Mesendoderm (in vitro differentiated cells): ENCODE measurements around the gene OBSL1.

Source experiments
- DNase-seq: peaks from one replicate; pipeline ENCODE4 v3.0.0; 2013
- H2AK5ac ChIP-seq: 2 replicates; pipeline ENCODE4 v1.6.1; 2013; ENCODE audit warnings: low read length, inconsistent platforms
- H2BK120ac ChIP-seq: 2 replicates; pipeline ENCODE4 v1.6.1; 2013; ENCODE audit warnings: low read depth, mild to moderate bottlenecking, low read length, moderate library complexity, mixed read lengths
- H2BK15ac ChIP-seq: replicated peaks from 2 replicates; pipeline ENCODE4 v1.6.1; 2013; ENCODE audit warnings: low read depth, mild to moderate bottlenecking, moderate library complexity
- H2BK5ac ChIP-seq: 2 replicates; pipeline ENCODE4 v1.6.1; 2013; ENCODE audit warnings: low read length, inconsistent platforms
- H3K18ac ChIP-seq: 2 replicates; pipeline ENCODE4 v1.6.1; 2013; ENCODE audit warnings: mild to moderate bottlenecking, low read length, mixed read lengths
- H3K23ac ChIP-seq: one replicate; pipeline ENCODE4 v1.6.1; 2013; ENCODE audit warnings: low read length
- H3K27ac ChIP-seq: 2 replicates; pipeline ENCODE4 v1.5.1; 2013; ENCODE audit warnings: low read depth, mild to moderate bottlenecking, inconsistent platforms, low read length, moderate library complexity
- H3K27me3 ChIP-seq: 2 replicates; pipeline ENCODE4 v1.6.1; 2013; ENCODE audit warnings: low read length, control low read depth, mild to moderate bottlenecking, inconsistent platforms; ENCODE audit not compliant: insufficient read depth, poor library complexity
- H3K36me3 ChIP-seq: 2 replicates; pipeline ENCODE4 v1.6.1; 2013; ENCODE audit warnings: low read length, inconsistent platforms; ENCODE audit not compliant: control insufficient read depth, insufficient read depth
- H3K4ac ChIP-seq: one replicate; pipeline ENCODE4 v1.6.1; 2013; ENCODE audit warnings: low read depth, mild to moderate bottlenecking, low read length, moderate library complexity
- H3K4me1 ChIP-seq: 2 replicates; pipeline ENCODE4 v1.6.1; 2013; ENCODE audit warnings: low read depth, low read length, inconsistent platforms; ENCODE audit not compliant: control insufficient read depth
- H3K4me2 ChIP-seq: 2 replicates; pipeline ENCODE4 v1.6.1; 2013; ENCODE audit warnings: low read length
- H3K4me3 ChIP-seq: 2 replicates; pipeline ENCODE4 v1.5.1; 2013; ENCODE audit warnings: mild to moderate bottlenecking, low read length
- H3K56ac ChIP-seq: one replicate; pipeline ENCODE4 v1.6.1; 2013; ENCODE audit warnings: low read length
- H3K79me1 ChIP-seq: 2 replicates; pipeline ENCODE4 v1.6.1; 2013; ENCODE audit warnings: low read length, inconsistent platforms
- H3K79me2 ChIP-seq: 2 replicates; pipeline ENCODE4 v1.6.1; 2013; ENCODE audit warnings: mild to moderate bottlenecking, low read length; ENCODE audit not compliant: control insufficient read depth, insufficient read depth
- H3K9ac ChIP-seq: 2 replicates; pipeline ENCODE4 v1.6.1; 2013; ENCODE audit warnings: low read length, inconsistent platforms
- H4K5ac ChIP-seq: one replicate; pipeline ENCODE4 v1.6.1; 2013; ENCODE audit warnings: low read length
- H4K8ac ChIP-seq: one replicate; pipeline ENCODE4 v1.6.1; 2013; ENCODE audit warnings: low read depth, mild to moderate bottlenecking, control low read depth, low read length, moderate library complexity
- WGBS: extraction: QIAGEN DNeasy Blood & Tissue Kit; methylation state at CpG from one replicate; pipeline ENCODE4 v1.1.7; 2013; ENCODE audit warnings: low lambda C conversion rate, missing lambda C conversion rate; ENCODE audit not compliant: insufficient coverage; ENCODE audit errors: extremely low coverage; 5-methylcytosine and 5-hydroxymethylcytosine counted together

Gene OBSL1

DNA sequence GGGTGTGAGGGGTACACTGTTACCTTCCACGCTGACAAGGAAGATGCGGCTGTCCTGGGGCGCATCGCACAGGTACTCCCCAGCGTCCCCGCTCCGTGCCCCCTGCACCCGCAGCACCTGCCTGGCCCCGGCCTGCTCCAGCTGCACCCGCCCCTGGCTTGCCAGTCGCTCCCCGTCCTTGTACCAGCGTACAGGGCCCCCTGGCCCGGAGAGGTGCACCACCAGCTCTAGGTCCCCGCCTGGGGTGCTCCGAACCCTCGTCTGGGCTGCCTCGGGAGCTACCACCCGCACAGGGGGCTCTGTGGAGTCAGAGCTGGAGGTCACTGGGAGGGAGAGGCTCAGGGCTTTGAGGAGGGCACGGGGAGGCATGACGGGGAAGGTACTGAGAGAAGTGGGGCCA, 14.0 kb downstream of the OBSL1 start:
- Histone ChIP-seq H2AK5ac (no peak overlapping the region), H3K4me3 (no peak overlapping the region), H3K23ac (no peak overlapping the region), H3K18ac (no peak overlapping the region), H3K9ac (no peak overlapping the region), H3K4ac (no peak overlapping the region), H2BK120ac (no peak overlapping the region), H2BK15ac (no peak overlapping the region), H3K27ac (no peak overlapping the region), H3K36me3 (no peaks in the 10 kb centered on the region), H4K8ac (no peak overlapping the region), H3K56ac (no peak overlapping the region), H3K4me1 (peaks cover 11% of the 10 kb centered on the region), H4K5ac (no peak overlapping the region), H2BK5ac (no peak overlapping the region), H3K79me2 (no peaks in the 10 kb centered on the region), H3K27me3 (no peaks in the 10 kb centered on the region), H3K4me2 (no peak overlapping the region), H3K79me1 (no peaks in the 10 kb centered on the region)
- no peak for DNase-seq
- no CpG with 5 or more reads among the region's 21 CpGs for WGBS

GRCh38 chr2:219556413-219556812, 14.9 kb downstream of the OBSL1 start:
- Histone ChIP-seq H3K4me1 (peaks cover 7% of the 10 kb centered on the region), H3K36me3 (no peaks in the 10 kb centered on the region), H3K56ac (no peak overlapping the region), H2BK15ac (no peak overlapping the region), H3K4ac (no peak overlapping the region), H3K27ac (no peak overlapping the region), H4K5ac (no peak overlapping the region), H3K18ac (no peak overlapping the region), H3K4me2 (no peak overlapping the region), H3K27me3 (no peaks in the 10 kb centered on the region), H2BK5ac (no peak overlapping the region), H3K4me3 (no peak overlapping the region), H2AK5ac (no peak overlapping the region), H4K8ac (no peak overlapping the region), H3K79me1 (no peaks in the 10 kb centered on the region), H3K79me2 (no peaks in the 10 kb centered on the region), H3K9ac (no peak overlapping the region), H3K23ac (no peak overlapping the region), H2BK120ac (no peak overlapping the region)
- no CpG with 5 or more reads among the region's 19 CpGs for WGBS
- DNase-seq = no peak

DNA sequence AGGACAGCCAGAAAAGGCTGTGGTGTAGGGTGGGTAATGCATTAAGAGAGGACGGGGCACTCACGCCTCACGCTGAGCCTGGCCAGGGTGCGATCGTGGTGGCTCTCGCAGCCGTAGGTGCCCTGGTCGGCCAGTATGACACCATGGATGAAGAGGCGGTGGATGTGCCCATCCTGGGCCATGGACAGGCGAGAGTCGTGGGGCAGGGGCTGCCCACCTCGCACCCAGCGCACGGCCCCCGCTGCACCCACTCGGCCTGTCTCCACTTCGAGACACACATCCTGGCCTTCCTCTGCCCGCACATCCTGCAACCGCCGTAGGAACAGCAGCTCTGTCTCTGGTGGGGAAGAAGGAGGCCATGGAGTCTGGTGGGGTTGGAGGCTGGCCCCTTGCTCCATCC, 15.4 kb downstream of the OBSL1 start:
- DNase-seq = no peak
- H2BK15ac ChIP-seq = no peak overlapping the region
- no CpG with 5 or more reads among the region's 20 CpGs for WGBS

DNA sequence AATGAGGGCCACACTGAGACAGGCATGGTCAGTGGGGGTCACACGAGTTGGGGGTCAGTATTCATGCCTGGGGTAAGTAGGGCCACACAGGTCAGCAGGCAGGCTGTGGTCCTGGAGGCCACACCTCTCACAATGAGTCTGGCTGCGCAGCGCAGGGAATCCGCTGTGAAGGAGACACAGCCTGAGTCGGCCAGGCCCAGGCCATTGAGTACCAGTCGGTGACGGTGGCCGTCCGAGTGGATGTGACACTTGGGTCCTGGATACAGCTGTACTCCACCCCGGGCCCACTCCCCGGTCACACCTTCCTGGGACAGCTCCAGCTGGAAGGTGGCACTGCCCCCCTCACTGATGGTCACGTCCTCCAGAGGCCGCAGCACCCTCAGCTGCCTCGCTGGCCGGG, 17.0 kb downstream of the OBSL1 start:
- no CpG with 5 or more reads among the region's 15 CpGs for WGBS
- H3K23ac ChIP-seq = no peak overlapping the region

More for the DNA sequence above, 15.4 kb downstream of the OBSL1 start:
- Histone ChIP-seq H3K56ac (no peak overlapping the region), H2BK120ac (no peak overlapping the region), H4K8ac (no peak overlapping the region), H3K27ac (no peak overlapping the region), H3K4me3 (no peak overlapping the region), H3K36me3 (no peaks in the 10 kb centered on the region), H3K79me2 (no peaks in the 10 kb centered on the region), H3K27me3 (no peaks in the 10 kb centered on the region), H3K18ac (no peak overlapping the region), H4K5ac (no peak overlapping the region), H2BK5ac (no peak overlapping the region), H3K4ac (no peak overlapping the region), H3K4me1 (peaks cover 5% of the 10 kb centered on the region), H3K79me1 (no peaks in the 10 kb centered on the region), H2AK5ac (no peak overlapping the region), H3K4me2 (no peak overlapping the region), H3K23ac (no peak overlapping the region), H3K9ac (no peak overlapping the region)

DNA sequence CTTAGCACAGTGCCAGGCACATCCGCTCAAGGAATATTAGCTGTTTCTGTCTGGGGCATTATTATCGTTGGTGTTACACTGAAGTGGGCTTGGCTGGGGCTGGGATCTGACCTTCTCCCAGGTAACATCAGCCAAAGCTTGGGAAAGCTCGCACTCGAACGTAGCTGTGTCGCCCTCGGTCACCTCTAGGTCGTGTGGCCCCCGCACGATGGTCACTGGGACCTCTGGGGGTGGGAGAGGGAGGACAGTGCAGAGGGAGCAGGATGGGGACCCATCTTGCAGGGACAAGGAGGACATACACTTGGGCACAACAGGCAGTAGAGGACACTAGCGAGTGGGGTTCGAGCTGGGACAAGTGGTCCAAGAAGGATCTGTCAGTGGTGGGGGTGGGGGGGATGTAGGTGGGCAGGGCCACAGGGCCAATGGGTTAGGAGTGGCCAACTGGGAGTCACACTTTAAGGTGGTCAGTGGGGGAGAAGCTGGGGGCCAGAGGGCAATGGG, 17.8 kb downstream of the OBSL1 start:
- Histone ChIP-seq H2AK5ac (no peak overlapping the region), H3K36me3 (no peaks in the 10 kb centered on the region), H3K27ac (no peak overlapping the region), H3K4ac (no peak overlapping the region), H3K4me2 (no peak overlapping the region), H3K18ac (no peak overlapping the region), H4K5ac (no peak overlapping the region), H3K9ac (peak overlapping the region; percentile 74), H2BK15ac (no peak overlapping the region), H3K79me2 (no peaks in the 10 kb centered on the region), H3K23ac (no peak overlapping the region), H3K4me3 (no peak overlapping the region), H3K27me3 (no peaks in the 10 kb centered on the region), H2BK120ac (no peak overlapping the region), H2BK5ac (no peak overlapping the region), H4K8ac (no peak overlapping the region), H3K4me1 (peaks cover 3% of the 10 kb centered on the region), H3K56ac (no peak overlapping the region), H3K79me1 (no peaks in the 10 kb centered on the region)
- no peak for DNase-seq
- WGBS = no CpG with 5 or more reads among the region's 12 CpGs

More for the DNA sequence above, 17.0 kb downstream of the OBSL1 start:
- Histone ChIP-seq H3K4ac (no peak overlapping the region), H2BK15ac (no peak overlapping the region), H2BK5ac (no peak overlapping the region), H2BK120ac (no peak overlapping the region), H3K9ac (no peak overlapping the region), H3K4me3 (no peak overlapping the region), H3K4me1 (peaks cover 3% of the 10 kb centered on the region), H3K18ac (no peak overlapping the region), H3K56ac (no peak overlapping the region), H2AK5ac (no peak overlapping the region), H3K27ac (no peak overlapping the region), H4K5ac (no peak overlapping the region), H3K27me3 (no peaks in the 10 kb centered on the region), H3K4me2 (no peak overlapping the region), H3K79me1 (no peaks in the 10 kb centered on the region), H3K36me3 (no peaks in the 10 kb centered on the region), H3K79me2 (no peaks in the 10 kb centered on the region), H4K8ac (no peak overlapping the region)
- no peak for DNase-seq

DNA sequence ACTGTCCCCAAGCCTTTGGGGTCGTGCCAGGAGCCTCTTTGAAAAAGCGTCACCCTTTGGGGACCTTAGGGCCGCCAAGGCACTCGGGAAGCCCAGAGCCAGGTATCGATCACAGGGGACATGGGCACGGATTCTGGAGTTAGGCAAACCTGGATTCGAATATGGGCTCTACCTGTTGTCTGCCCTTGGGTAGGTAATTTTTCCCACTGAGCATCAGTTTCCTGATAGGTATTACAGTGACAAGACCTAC, 18.2 kb downstream of the OBSL1 start:
- H4K8ac ChIP-seq = no peak overlapping the region
- H2BK120ac ChIP-seq = no peak overlapping the region
- H3K4ac ChIP-seq = no peak overlapping the region
- no peak overlapping the region for H2BK5ac ChIP-seq
- H3K27me3 ChIP-seq = no peaks in the 10 kb centered on the region
- H3K36me3 ChIP-seq = no peaks in the 10 kb centered on the region
- no peak overlapping the region for H2AK5ac ChIP-seq
- peak overlapping the region; percentile 94 for H3K4me2 ChIP-seq
- DNase-seq = no peak
- no peaks in the 10 kb centered on the region for H3K79me2 ChIP-seq
- H3K79me1 ChIP-seq = no peaks in the 10 kb centered on the region
- H2BK15ac ChIP-seq = no peak overlapping the region
- peaks cover 3% of the 10 kb centered on the region for H3K4me1 ChIP-seq
- H3K18ac ChIP-seq = no peak overlapping the region
- H4K5ac ChIP-seq = no peak overlapping the region
- H3K4me3 ChIP-seq = no peak overlapping the region
- WGBS = no CpG with 5 or more reads among the region's 7 CpGs
- peak overlapping the region; percentile 74 for H3K9ac ChIP-seq
- no peak overlapping the region for H3K23ac ChIP-seq
- H3K56ac ChIP-seq = peak overlapping the region; percentile 87
- H3K27ac ChIP-seq = no peak overlapping the region
